HEK293T (cell line): ENCODE results near the gene TMCO6.
"Not testable (repeated sequence)": the region's sequence is repeated elsewhere in the genome, so short reads cannot be mapped to it uniquely, and the experiment has no call there.

Experiments used
- CTCF ChIA-PET: fragments of 350-600 bp; formaldehyde crosslinking; extraction: SDS; loops from one replicate; lab custom pipeline; 2021; ENCODE audit warnings: antibody characterized with exemption, inconsistent platforms; lab: Yijun Ruan, JAX
- POLR2A ChIA-PET: fragments of 350-600 bp; formaldehyde crosslinking; extraction: SDS; loops from one replicate; lab custom pipeline; 2020; ENCODE audit warnings: antibody characterized with exemption, inconsistent platforms; lab: Yijun Ruan, JAX
- DNase-seq: peaks from one replicate; pipeline ENCODE4 v3.0.0; 2012; ENCODE audit warnings: mixed read lengths; ENCODE audit errors: extremely low spot score
- ARNT ChIP-seq: fragments of 450-650 bp; IDR thresholded peaks from 2 replicates; pipeline ENCODE4 v1.6.1; 2017; ENCODE audit warnings: mild to moderate bottlenecking
- BHLHE40 ChIP-seq: fragments of 450-650 bp; IDR thresholded peaks from 2 replicates; pipeline ENCODE4 v1.6.1; 2016; ENCODE audit warnings: mild to moderate bottlenecking, moderate library complexity, borderline replicate concordance
- CTBP1 ChIP-seq: fragments of 450-650 bp; IDR thresholded peaks from 2 replicates; pipeline ENCODE4 v1.6.1; 2016; ENCODE audit warnings: borderline replicate concordance
- ELF4 ChIP-seq: fragments of 450-650 bp; IDR thresholded peaks from 2 replicates; pipeline ENCODE4 v1.6.1; 2017; ENCODE audit warnings: antibody characterized with exemption
- FOXA1 ChIP-seq: fragments of 450-650 bp; IDR thresholded peaks from 2 replicates; pipeline ENCODE4 v1.6.1; 2016; ENCODE audit warnings: mild to moderate bottlenecking
- FOXK2 ChIP-seq: fragments of 450-650 bp; IDR thresholded peaks from 2 replicates; pipeline ENCODE4 v1.6.1; 2016; ENCODE audit warnings: mild to moderate bottlenecking
- FOXM1 ChIP-seq: fragments of 450-650 bp; IDR thresholded peaks from 2 replicates; pipeline ENCODE4 v1.6.1; 2017; ENCODE audit warnings: mild to moderate bottlenecking, borderline replicate concordance
- HDGF ChIP-seq: fragments of 450-650 bp; IDR thresholded peaks from 2 replicates; pipeline ENCODE4 v1.6.1; 2017; ENCODE audit warnings: antibody characterized with exemption, borderline replicate concordance
- L3MBTL2 ChIP-seq: fragments of 450-650 bp; conservative IDR thresholded peaks from 2 replicates; pipeline ENCODE4 v1.6.1; 2016; ENCODE audit warnings: mild to moderate bottlenecking
- LEF1 ChIP-seq: fragments of 450-650 bp; IDR thresholded peaks from 2 replicates; pipeline ENCODE4 v1.6.1; 2017; ENCODE audit warnings: mild to moderate bottlenecking, borderline replicate concordance
- NFRKB ChIP-seq: fragments of 450-650 bp; IDR thresholded peaks from 2 replicates; pipeline ENCODE4 v1.6.1; 2016; ENCODE audit warnings: mild to moderate bottlenecking, moderate library complexity
- PKNOX1 ChIP-seq: fragments of 450-650 bp; IDR thresholded peaks from 2 replicates; pipeline ENCODE4 v1.6.1; 2016
- SP1 ChIP-seq: fragments of 450-650 bp; IDR thresholded peaks from 2 replicates; pipeline ENCODE4 v1.6.1; 2017
- SUZ12 ChIP-seq: fragments of 450-650 bp; IDR thresholded peaks from 2 replicates; pipeline ENCODE4 v1.6.1; 2016; ENCODE audit warnings: mild to moderate bottlenecking
- TARDBP ChIP-seq: fragments of 450-650 bp; IDR thresholded peaks from 2 replicates; pipeline ENCODE4 v1.6.1; 2016
- ZNF384 ChIP-seq: fragments of 450-650 bp; IDR thresholded peaks from 2 replicates; pipeline ENCODE4 v1.6.1; 2016

TMCO6 gene

GRCh38 chr5:140658870-140659269 lies 19.6 kb downstream of the TMCO6 start:
- no peak for DNase-seq
- TF ChIP-seq L3MBTL2 = no peak
- no peak for TF ChIP-seq ZNF384
- no peak for TF ChIP-seq NFRKB
- TF ChIP-seq PKNOX1 = no peak
- no peak for TF ChIP-seq SP1
- TF ChIP-seq TARDBP = no peak
- TF ChIP-seq SUZ12 = no peak
- no peak for TF ChIP-seq BHLHE40
- TF ChIP-seq HDGF = no peak
- ChIA-PET CTCF (no interaction called here), POLR2A (interaction anchor here (2.4 kb wide), 1 partner anchor 12 kb away, joined by 21 read pairs; the partner anchor contains the start of genes IK and NDUFA2)

- DNase-seq, CTCF ChIA-PET: not testable (repeated sequence)
- POLR2A ChIA-PET = interaction anchor here (1.4 kb wide), 1 partner anchor 13 kb away, joined by 3 read pairs; the partner anchor contains the start of genes IK and NDUFA2
Observed at GRCh38 chr5:140660371-140660770, 21.1 kb downstream of the TMCO6 start.

- ChIA-PET CTCF (no interaction called here), POLR2A (interaction anchor here (1.3 to 4.8 kb wide), 3 partner anchors 11 to 27 kb away, joined by 8 to 46 read pairs (median 13); partner anchors contain the start of genes HARS1, HARS2, IK and NDUFA2)
- TF ChIP-seq L3MBTL2 = peak; percentile 38; the same call in 1 of the 2 replicates
- TF ChIP-seq NFRKB = no peak
- no peak for DNase-seq
Observed at GRCh38 chr5:140664030-140664358, 24.7 kb downstream of the TMCO6 start.

- peak; percentile 94 for DNase-seq
- ChIA-PET POLR2A (interaction anchor here (1.3 to 4.8 kb wide), 4 partner anchors 10 to 107 kb away, joined by 3 to 46 read pairs (median 10); partner anchors contain the start of genes HARS1, HARS2, IK and NDUFA2), CTCF (no interaction called here)
- TF ChIP-seq PKNOX1 (peak; percentile 82), FOXA1 (no peak), ELF4 (peak; percentile 76), NFRKB (no peak), L3MBTL2 (peak; percentile 27; the same call in 1 of the 2 replicates), ARNT (no peak)
Observed at GRCh38 chr5:140664359-140665119, 25.3 kb downstream of the TMCO6 start, which contains the start of gene WDR55. Gene WDR55 (plus strand): TSS chr5:140664904. CDS start chr5:140664913, 9 bp downstream.

- DNase-seq, POLR2A ChIA-PET, CTCF ChIA-PET: not testable (repeated sequence)
Observed at GRCh38 chr5:140671035-140671434, 31.8 kb downstream of the TMCO6 start.

- TF ChIP-seq ELF4 = no peak
- no peak for TF ChIP-seq L3MBTL2
- TF ChIP-seq ZNF384 = no peak
- no peak for TF ChIP-seq FOXK2
- TF ChIP-seq HDGF = no peak
- TF ChIP-seq NFRKB = no peak
- no peak for TF ChIP-seq ARNT
- no peak for TF ChIP-seq CTBP1
- no peak for TF ChIP-seq SUZ12
- no peak for TF ChIP-seq SP1
- POLR2A ChIA-PET = interaction anchor here (1.1 kb wide), 1 partner anchor 48 kb away, joined by 3 read pairs; no protein-coding TSS in a partner anchor
- CTCF ChIA-PET = no interaction called here
- DNase-seq = no peak
Observed at GRCh38 chr5:140671472-140672125, 32.3 kb downstream of the TMCO6 start.

GRCh38 chr5:140672455-140673186 lies 33.4 kb downstream of the TMCO6 start:
- TF ChIP-seq ZNF384 (no peak), FOXA1 (no peak), LEF1 (no peak), L3MBTL2 (no peak), HDGF (no peak), FOXM1 (no peak), NFRKB (no peak), PKNOX1 (no peak), SP1 (no peak), CTBP1 (no peak), ARNT (no peak), TARDBP (no peak), BHLHE40 (no peak), ELF4 (no peak), SUZ12 (no peak), FOXK2 (no peak)
- ChIA-PET POLR2A (interaction anchor here (1.1 to 1.5 kb wide), 2 partner anchors 18 to 47 kb away, joined by 3 to 6 read pairs; partner anchors contain the start of genes HARS1 and HARS2), CTCF (no interaction called here)
- DNase-seq = no peak
